GM10266 (cell line): ENCODE results near the gene NANS.

Experiments used
- DNase-seq: peaks from one replicate; pipeline ENCODE4 v3.0.0; 2012; ENCODE audit errors: extremely low spot score
- TF ChIP-seq, protein P1 (sequence below): IDR thresholded peaks from 2 replicates; pipeline ENCODE4 v1.5.1; 2012; ENCODE audit warnings: mild to moderate bottlenecking, low read depth; ENCODE audit not compliant: control insufficient read depth, insufficient read depth; ENCODE audit errors: missing control alignments

NANS gene, protein sequence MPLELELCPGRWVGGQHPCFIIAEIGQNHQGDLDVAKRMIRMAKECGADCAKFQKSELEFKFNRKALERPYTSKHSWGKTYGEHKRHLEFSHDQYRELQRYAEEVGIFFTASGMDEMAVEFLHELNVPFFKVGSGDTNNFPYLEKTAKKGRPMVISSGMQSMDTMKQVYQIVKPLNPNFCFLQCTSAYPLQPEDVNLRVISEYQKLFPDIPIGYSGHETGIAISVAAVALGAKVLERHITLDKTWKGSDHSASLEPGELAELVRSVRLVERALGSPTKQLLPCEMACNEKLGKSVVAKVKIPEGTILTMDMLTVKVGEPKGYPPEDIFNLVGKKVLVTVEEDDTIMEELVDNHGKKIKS

DNA sequence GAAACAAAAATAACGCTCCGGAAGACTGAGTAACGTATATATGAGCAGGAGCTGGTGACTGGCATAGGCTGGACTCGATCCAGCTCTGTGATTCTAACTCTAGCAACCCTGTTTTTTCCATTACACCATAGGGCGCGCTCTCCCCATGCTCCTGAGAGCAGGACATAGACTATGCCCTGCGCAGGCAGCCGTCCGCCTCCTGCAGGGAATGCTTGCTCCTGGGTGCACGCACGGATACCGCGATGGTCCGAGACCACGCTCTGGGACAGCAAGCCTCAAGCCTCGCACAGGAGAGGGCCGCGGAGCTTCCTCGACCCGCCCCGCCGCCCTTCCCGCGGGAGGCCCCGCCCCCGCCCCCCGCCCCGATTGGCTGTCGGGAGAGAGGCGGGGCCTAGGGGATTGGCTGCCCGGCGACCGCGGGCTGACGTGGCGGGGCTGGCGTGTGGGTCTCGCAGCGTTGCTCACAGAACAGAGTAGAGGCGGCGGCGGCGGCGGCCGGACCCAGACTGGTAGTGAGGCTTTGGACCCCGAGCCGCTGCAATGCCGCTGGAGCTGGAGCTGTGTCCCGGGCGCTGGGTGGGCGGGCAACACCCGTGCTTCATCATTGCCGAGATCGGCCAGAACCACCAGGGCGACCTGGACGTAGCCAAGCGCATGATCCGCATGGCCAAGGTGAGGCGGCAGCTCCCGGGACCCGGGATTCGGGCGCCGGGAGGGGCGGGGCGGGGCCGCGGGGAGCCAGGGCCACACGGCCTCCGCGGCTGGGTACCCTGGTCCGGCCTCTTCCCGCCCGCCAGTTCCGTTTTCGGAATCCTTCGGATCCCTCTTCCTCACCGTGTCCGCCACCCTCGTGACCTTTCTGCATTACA, at the start of gene NANS:
Gene NANS, plus strand, starts transcription at position 464 of the 869 bp plus-strand sequence. Its CDS starts 77 bp downstream, at position 541.
- DNase-seq: peak; percentile 97
- TF ChIP-seq, protein P1, sequence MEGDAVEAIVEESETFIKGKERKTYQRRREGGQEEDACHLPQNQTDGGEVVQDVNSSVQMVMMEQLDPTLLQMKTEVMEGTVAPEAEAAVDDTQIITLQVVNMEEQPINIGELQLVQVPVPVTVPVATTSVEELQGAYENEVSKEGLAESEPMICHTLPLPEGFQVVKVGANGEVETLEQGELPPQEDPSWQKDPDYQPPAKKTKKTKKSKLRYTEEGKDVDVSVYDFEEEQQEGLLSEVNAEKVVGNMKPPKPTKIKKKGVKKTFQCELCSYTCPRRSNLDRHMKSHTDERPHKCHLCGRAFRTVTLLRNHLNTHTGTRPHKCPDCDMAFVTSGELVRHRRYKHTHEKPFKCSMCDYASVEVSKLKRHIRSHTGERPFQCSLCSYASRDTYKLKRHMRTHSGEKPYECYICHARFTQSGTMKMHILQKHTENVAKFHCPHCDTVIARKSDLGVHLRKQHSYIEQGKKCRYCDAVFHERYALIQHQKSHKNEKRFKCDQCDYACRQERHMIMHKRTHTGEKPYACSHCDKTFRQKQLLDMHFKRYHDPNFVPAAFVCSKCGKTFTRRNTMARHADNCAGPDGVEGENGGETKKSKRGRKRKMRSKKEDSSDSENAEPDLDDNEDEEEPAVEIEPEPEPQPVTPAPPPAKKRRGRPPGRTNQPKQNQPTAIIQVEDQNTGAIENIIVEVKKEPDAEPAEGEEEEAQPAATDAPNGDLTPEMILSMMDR: no peak

DNA sequence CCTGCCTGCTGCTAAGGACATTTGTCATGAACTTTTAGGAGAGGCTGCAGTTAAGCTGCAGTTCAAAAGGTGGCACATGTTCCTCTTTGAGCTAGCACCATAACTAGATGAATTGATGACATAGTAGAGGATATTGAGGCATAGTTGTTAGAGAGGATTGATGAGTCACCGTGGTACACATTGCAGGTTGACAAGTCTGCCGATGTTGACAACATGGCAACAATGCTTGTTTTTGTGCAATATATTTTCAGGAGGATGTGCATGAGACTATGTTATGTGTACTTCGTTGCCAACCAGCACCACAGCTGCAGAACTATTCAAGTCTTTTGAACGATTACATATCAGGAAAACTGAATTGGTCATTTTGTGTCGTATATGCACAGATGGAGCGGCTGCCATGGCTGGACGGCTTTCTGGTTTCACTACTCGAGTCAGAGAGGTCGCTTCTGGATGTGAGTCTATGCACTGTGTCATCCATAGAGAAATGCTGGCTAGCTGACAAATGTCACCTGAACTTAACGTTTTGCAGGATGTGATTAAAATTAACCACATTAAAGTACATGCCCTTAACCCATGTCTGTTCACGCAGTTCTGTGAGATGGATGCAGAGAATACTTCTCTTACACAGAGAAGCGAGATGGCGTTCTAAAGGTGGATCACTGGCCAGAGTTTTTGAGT, 49.1 kb upstream of the NANS start:
- TF ChIP-seq, protein P1: no peak
- no peak for DNase-seq

DNA sequence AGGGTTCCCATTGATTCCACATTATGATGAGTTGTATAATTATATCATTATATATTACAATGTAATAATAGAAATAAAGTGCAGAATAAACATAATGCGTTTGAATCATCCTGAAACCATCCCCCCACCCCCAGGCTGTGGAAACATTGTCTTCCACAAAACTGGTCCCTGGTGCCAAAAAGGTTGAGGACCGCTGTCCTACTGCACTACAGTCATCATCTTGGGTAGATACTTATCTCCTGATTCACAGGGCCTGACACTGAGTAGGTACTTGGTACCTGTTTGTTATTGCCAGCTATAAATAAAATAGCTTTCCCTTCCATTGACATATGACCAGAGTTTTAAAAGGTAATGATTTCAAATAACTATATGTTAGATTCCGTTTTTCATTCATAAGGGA, 47.8 kb upstream of the NANS start:
- DNase-seq: no peak
- TF ChIP-seq, protein P1: no peak

DNA sequence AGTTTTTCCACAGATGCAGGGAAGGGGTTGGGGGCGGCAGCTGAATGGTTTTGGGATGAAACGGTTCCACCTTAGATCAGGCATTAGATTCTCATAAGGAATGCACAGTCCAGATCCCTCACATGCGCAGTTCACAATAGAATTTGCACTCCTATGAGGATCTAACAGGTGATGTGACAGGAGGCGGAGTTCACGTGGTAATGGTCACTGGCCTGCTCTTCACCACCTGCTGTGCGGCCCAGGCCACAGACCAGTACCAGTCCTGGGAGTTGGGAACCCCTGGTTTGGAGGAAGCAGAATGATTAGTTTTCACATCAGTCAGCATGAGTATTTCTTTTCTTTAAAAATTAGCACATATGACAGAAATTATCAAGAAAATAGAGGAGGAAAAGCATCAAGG, 47.1 kb upstream of the NANS start:
- TF ChIP-seq, protein P1: no peak
- no peak for DNase-seq

DNA sequence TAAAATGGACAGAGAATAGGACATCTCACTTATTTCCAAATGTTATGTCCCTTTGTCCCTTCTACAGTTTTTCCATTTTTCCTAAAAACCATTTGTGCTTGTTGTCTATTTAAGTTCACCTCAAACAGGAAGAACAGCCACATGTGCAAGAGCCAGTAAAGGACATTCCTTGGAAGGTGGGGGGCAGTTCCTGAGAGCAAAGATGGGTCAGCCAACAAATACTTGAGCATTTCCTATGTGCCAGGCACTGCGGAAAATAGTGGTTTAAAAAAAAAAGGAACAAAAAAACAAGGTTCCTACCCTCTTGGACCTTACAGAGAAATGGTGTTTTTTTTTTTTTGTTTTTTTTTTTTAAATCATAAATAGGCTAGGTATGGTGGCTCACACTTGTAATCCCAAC, 46.6 kb upstream of the NANS start:
- DNase-seq: no peak
- TF ChIP-seq, protein P1: no peak

DNA sequence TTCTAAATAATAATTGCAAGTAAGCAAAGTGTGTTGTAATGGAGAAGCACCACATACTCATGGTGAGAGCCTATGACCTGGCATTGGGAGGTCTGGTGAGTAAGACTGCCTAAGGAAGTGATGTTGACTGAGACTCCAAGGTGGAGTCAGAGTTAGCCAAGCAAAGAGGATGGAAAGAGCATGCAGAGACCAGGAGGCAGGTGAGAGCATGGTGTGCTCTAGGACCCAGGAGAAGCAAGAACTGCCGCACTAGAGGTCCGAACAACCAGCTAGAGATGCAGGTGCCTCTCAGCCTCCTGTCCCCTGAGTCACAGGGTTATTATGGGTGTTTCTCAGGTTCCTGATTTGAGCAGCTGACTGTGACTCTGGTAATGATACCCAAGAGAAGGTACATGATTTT, 46.1 kb upstream of the NANS start:
- DNase-seq: no peak
- TF ChIP-seq, protein P1: no peak
